DMS114 treated with DMSO at 0.1 percent for 48 hours (cell line): Measurements from ENCODE around the gene PLD5.
"Not testable (repeated sequence)": the region's sequence is repeated elsewhere in the genome, so short reads cannot be mapped to it uniquely, and the experiment has no call there.

ENCODE experiments used
- DNase-seq: peaks from one replicate; lab custom pipeline; 2025; ENCODE audit not compliant: unreplicated experiment; lab: John Stamatoyannopoulos, UW

Gene PLD5

GRCh38 chr1:242179767-242180166 is 344.7 kb downstream of the PLD5 start:
- not testable (repeated sequence) for DNase-seq

DNA sequence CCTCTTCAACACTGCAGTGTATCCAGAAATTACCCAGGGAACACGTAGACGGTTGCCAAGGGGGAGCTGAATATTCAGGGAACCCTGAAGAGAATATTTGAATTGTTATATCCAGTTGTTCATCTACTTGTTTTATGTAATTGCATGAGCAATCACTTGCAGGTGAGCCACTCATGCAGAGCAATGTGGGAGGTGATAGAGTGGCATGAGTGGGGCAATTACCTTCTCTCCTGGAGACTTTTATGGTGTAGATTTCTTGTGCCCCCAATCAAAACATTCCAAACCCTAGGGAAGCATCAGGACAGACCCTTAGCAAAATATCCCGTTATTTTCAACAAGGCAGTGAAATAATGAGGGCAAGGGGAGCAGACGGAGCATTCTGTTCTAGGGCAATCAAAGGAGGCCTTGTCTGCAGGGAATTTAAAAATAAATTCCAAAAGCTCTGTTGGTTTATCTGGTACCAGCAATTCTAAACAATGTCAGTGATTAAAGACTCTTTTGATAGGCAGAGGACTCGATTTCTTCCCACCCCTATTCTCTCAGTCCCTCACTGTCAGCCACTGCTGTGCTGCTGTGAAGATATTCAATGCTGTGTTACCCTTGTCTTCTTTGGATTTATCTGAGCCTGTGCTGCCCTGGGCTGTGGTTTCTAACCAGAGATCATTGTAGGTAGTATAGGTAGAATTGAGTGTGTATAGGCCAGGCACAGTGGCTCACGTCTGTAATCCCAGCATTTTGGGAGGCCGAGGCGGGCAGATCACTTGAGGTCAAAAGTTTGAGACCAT is 345.4 kb downstream of the PLD5 start:
- no peak for DNase-seq

- DNase-seq, result no peak
Observed at GRCh38 chr1:242178436-242178835, 346.1 kb downstream of the PLD5 start.

DNA sequence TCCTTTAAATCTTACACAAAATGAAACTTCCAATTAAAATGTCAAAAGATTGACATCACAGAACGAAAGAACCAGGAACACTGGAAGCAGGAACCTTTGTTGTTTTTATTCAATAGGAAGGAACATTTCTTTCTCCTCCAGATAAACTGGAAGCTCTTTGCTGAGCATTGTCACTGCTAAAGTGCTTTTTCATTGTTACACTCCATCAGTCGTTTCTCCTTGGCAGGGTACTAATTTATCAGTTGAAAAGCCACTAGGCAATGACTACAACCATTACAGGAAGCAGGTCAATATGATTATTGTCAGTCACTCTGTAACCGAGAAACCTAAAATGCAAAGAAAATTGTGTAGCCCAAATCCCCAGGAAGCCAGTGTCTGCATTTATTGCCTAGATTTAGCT is 362.4 kb downstream of the PLD5 start:
- no peak for DNase-seq

DNA sequence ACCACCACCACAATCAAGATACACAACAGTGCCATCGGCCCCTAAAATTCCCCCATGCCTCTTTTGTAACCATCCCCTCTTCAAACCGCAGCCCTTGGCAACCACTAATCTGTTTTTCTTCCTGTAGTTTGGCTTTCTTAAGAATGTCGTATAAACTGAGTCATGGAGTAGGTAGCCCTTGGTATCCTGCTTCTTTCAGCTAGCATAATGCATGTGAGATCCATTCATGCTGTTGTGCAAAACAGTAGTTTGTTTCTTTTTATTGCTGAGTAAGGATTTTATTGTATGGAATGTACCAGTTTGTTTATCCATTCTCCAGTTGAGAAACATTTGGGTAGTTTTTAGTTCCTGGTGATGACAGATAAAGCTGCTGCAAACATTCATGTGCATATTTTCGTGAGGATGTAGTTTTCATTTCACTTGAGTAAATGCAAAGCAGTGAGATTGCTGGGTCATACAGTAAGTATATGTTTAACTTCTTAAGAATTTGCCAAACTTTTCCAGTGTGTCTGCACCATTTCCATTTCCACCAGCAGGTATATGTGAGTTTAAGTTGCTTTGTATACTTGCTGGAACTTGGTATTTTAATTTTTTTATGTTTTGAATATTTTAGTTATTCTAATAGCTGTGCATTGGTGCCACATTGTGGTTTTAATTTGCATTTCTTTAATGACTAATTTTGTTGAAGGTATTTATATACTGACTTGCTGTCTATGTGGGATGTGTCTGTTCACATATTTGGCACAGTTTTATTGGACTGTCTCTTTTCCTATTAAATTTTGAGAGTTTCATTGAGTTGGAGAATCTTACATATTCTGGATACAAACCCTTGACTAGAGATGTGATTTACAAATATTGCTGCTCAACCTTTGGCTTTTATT is 377.2 kb downstream of the PLD5 start:
- DNase-seq, result no peak

GRCh38 chr1:242146652-242147051 is 377.8 kb downstream of the PLD5 start:
- no peak for DNase-seq

GRCh38 chr1:242140836-242141235 is 383.7 kb downstream of the PLD5 start:
- no peak for DNase-seq

- DNase-seq, result no peak
Observed at GRCh38 chr1:242139986-242140385, 384.5 kb downstream of the PLD5 start.

- DNase-seq, result no peak
Observed at GRCh38 chr1:242139442-242139841, 385.1 kb downstream of the PLD5 start.

DNA sequence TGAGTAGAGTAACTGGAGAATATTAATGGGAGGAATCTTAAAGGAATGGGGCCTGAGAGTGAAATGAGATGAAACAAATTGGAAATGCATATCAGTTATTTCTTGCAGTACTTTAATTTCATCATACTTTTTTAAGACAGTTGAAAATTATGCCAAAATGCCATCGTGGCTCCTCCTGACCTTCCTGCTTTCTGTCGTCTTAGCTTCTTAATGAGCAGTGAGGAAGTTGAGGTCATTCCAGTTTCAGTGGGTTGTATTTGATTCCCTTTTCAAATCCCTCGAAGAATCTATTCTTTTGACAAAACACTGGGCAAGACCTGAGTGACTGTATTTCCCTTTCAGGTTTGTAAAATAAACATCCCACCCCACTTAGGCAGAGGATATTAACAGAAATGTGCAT is 390.7 kb downstream of the PLD5 start:
- no peak for DNase-seq

DNA sequence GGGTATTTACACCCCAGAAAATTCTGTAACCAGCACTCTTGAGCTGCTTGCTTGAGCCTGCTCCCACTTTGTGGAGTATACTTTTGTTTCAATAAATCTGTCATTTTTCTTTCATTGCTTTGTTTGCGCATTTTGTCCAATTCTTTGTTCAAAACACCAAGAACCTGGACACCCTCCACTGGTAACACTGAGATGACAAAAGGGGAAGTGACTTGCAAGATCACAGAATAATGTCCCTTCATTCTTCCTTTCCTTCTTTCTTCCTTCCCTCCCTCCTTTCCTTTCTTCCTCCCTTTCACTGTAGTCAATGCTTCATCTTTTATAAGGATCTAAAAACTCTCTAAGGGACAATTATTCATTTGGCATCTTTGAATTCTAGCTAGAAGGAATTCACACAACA is 391.1 kb downstream of the PLD5 start:
- DNase-seq, result no peak

DNA sequence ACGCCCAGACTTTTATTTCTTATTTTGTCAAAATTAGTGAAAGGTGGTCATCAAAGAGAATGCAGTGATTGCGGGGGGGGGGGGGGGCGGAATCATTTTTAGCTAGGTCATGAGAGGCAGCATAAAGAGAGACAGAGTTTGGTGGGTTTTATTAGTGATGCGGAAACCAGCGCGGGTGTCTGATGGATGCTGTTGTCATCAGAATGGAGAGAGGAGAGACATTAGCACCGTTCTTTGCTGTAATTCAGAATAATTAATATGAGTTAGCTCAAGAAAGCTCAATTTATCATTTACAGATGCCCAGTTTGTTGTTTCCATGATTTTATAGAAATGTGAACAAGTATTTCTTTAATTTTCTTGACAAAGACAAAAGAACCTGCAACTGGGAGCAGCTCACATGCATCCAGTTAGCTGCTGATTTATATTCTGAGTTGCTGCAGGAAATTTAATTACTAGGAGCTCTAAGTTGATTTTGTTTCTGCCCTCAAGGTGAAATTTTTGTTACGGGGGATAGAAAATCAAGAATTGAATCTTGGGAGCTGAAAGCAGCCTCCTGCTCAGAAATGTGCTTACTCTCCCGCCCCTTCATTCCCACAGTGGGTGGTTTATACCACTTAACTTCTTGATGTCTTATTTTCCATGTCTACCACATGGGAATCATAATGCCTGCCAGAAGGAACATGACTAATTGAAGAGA is 392.2 kb downstream of the PLD5 start:
- no peak for DNase-seq

- DNase-seq, result peak; percentile 6
Observed at GRCh38 chr1:242128951-242129502, 395.5 kb downstream of the PLD5 start.

DNA sequence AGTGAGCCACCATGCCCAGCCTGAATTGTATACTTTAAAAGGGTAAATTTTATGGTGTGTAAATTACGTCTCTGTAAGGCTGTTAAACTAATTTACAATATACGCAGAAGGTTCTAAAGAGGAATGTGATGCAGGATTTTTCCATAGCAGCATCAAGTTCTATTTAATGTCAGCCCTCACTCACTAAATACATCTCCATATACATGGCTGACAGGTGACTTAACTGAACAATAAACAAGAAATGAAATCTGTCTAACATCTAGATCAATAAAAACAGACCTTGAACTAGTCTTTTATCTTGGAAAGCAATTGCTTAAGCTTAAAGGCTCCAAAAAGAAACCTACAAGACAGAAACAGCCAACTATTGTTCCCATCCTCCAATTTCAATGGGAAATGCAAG is 404.1 kb downstream of the PLD5 start:
- no peak for DNase-seq

- no peak for DNase-seq
Observed at GRCh38 chr1:242100921-242101320, 423.6 kb downstream of the PLD5 start.

GRCh38 chr1:242097283-242097682 is 427.2 kb downstream of the PLD5 start:
- not testable (repeated sequence) for DNase-seq

GRCh38 chr1:242093116-242093515 is 431.4 kb downstream of the PLD5 start:
- DNase-seq, result no peak

DNA sequence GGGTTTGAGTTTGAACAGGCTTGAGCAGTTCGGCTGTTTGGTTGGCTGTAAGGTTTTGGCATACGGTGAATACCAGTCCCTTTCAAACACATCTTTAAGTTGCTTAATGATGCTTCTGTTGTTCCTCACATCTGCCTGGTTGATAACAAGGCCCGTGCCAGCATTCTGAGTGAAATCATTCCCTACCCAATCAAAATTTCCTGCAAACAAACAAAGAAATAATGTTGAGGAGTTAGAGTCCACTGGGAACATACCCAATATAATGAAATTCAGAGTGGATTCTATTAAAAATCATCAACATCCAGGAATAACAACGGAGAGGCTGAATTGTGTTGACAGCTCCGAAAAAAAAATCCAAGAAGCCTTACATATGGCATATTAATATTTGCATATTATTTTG is 434.6 kb downstream of the PLD5 start:
- DNase-seq, result no peak

DNA sequence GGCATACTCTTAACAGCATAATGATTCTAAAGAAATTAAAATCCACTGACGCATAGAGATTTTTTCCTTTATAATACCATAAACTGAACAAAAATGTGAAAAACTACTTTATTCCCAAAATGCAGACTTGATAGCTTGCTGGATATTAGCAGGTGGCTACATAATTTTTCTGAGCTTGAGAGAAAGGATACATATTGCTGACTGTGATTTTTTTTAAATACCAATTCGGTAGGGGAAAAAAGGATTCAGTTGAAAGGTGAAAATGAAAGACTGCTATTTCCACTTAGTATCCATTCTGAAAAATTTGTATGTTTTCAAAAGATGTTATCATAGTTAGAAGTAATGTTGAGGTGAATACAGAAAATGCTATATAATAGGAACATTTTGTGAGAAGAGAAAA is 435.6 kb downstream of the PLD5 start:
- no peak for DNase-seq

DNA sequence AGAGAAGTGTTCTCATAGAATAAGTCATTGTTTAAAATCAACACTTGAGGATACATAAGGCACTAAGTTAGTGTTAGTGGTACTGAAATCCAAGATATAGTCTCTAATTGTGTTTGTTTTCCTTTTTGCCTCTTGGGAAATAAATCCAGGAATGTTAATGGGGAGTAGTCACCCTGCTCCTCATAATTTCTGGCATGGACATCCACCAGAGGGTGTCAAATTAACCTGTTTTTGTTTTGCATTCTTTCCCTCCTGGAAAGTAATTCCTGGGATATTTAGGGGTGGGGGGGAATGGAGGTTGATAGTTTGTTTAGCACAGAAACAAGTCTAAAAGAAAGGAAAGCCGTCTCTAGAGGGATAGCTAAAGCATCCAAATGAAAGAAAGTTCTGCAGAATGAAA is 437.8 kb downstream of the PLD5 start:
- DNase-seq, result no peak

GRCh38 chr1:242086093-242086492 is 438.4 kb downstream of the PLD5 start:
- no peak for DNase-seq
